ENCODE results near the gene ATP2A1.
"Not testable (repeated sequence)": the region's sequence is repeated elsewhere in the genome, so short reads cannot be mapped to it uniquely, and the experiment has no call there.

The ATP2A1 gene

GRCh38 chr16:28859326-28859725, 19.0 kb upstream of the ATP2A1 start:
- DNase-seq (ENCODE audit: low read depth, low spot score): no peak

DNA sequence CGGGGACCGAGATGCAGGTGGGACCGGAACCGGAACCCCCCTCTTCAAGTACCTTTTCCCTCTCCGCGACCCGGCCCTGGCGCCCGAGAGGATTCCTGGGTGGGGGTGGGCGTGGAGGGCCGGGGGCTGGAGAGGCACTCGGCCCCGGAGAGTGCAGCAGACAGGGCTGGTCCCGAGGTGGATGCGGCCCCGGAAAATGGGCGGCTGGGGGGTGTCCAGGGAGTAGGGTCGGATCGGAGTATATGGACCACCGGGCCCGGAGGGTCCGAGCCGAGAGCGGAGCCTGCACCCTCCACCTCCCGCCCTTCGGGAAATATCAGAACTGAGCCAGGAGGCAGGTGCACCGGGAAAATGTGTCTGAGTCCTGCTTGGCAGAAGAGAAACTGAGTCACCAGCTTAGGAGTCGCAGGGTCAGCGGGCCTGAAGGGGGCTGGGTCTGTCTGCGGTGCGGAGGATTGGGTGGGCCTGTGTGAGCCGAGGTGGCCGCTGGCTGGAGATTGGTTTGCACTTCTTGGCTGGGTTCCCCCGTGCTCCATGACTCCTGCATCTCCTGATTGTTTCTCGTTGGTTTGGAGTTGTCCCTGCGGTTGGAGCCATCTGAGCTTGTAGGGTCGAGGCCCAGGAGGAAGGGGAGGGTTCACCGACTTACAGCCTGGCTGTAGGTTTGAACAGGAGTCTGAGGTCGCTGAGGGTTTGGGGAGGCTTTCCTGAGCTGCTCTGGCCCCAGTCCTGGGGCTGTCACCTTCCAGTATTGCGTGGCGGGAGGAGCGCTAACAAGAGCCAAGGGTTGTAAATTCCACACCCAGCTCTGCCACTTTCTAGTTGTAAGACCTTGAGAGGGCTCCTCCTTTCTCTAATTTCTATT, 14.1 kb upstream of the ATP2A1 start:
- no peak for DNase-seq (ENCODE audit: low read depth, low spot score)

- no peak for DNase-seq (ENCODE audit: low read depth, low spot score)
Observed at GRCh38 chr16:28865001-28865688, 13.1 kb upstream of the ATP2A1 start.

GRCh38 chr16:28865722-28866453, 12.4 kb upstream of the ATP2A1 start:
- DNase-seq (ENCODE audit: low read depth, low spot score): no peak

DNA sequence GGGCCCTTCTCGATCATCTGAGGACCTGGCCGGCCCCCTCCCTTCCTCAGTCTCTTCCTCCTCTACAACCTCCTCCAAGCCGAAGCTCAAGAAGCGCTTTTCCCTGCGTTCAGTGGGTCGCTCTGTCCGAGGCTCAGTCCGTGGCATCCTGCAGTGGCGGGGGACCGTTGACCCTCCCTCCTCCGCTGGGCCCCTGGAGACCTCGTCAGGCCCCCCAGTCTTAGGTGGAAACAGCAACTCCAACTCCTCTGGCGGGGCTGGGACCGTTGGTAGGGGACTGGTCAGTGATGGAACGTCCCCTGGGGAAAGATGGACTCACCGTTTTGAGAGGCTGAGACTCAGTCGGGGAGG, 11.9 kb upstream of the ATP2A1 start:
- DNase-seq (ENCODE audit: low read depth, low spot score): no peak

DNA sequence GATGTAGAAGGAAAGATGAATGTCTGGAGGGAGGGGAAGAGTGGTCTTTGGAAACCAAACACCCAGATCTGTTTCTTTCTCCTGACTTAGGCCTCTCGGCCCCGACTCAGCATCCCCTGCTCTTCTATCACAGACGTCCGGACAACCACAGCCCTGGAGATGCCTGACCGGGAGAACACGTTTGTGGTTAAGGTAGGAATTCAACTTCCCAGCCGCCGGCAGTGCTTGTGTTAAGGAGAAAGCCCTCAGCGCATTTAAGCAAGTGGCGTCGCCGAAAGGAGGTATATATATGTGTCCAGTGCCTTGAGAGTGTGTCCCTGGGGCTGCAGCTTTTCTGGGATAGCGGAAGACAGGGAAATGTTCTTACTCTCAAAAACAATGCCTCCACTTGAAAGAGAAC, 11.0 kb upstream of the ATP2A1 start:
- no peak for DNase-seq (ENCODE audit: low read depth, low spot score)

DNA sequence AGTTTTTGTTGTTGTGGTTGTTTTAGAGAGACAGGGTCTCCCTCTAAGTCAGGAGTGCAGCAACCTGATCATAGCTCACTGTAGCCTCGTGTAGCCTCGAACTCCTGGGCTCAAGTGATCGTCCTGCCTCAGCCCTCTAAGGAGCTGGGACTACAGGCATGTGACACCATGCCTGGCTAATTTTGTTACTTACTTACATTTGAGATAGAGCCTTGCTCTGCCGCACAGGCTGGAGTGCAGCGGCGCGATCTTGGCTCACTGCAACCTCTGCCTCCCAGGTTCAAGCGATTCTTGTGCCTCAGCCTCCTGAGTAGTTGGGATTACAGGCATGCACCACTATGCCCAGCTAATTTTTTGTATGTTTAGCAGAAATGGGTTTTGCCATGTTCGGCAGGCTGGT, 10.6 kb upstream of the ATP2A1 start:
- not testable (repeated sequence) for DNase-seq (ENCODE audit: low read depth, low spot score)

DNA sequence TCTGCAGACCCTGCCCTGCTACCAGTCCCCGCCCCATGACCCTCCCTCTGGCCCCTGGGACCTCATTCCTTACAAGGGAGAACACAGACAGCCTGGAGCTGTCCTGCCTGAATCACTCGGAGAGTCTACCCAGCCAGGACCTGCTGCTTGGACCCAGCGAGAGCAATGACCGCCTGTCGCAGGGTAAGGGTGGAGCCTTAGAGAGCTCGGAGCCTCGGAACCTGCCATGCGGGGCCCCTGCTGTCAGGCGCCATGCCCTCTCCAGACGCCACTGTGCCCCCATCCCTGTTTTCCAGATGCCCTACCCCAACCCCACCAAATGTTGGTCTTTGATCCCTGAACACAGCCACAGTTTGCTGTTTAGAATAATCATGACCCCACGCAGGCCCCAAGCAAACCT, 9.1 kb upstream of the ATP2A1 start:
- DNase-seq (ENCODE audit: low read depth, low spot score): no peak

GRCh38 chr16:28872952-28873351, 5.3 kb upstream of the ATP2A1 start:
- no peak for DNase-seq (ENCODE audit: low read depth, low spot score)

DNA sequence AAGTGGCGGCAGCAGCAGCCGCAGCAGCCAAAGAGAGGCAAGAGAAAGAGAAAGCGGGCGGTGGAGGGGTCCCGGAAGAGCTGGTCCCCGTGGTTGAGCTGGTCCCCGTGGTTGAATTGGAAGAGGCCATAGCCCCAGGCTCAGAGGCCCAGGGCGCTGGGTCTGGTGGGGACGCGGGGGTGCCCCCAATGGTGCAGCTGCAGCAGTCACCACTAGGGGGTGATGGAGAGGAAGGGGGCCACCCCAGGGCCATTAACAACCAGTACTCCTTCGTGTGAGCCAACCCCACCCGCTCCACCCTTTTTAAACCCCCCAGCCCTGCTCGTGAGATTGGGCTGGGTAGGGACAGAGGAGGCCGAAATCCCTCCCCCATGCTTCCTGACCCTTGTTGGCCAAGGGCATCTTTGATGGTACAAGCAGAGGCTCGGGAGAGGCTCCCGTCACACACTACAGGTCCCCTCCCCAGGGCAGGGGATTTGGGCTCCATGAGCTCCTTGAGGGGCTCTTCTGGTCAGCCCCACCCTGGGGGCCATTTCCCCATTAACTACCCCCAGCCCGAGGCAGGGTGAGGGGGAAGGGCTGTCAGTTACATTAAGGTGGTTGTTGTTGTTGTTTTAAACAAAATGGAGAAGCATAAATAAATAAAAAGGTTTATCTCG, 4.6 kb upstream of the ATP2A1 start:
- DNase-seq (ENCODE audit: low read depth, low spot score): no peak

DNA sequence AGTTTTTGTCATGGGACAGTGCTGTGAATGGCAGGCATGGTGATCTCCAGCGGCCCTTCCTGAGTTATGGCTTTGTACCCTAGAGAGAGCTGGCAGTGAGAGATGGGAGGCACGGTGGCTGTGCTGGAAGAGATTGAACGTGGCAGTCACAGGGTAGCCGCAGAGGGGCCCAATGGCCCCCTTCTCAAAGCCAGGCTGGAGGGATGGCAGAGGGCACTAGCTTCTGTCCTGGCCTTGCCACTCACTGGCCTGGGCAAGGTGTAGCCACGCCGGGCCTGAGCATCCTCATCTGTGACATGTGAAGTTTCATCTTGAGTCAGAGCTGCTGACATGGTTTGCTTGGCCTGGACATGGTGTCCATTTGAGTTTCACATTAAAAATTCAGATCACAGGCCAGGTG, 3.9 kb upstream of the ATP2A1 start:
- no peak for DNase-seq (ENCODE audit: low read depth, low spot score)

DNA sequence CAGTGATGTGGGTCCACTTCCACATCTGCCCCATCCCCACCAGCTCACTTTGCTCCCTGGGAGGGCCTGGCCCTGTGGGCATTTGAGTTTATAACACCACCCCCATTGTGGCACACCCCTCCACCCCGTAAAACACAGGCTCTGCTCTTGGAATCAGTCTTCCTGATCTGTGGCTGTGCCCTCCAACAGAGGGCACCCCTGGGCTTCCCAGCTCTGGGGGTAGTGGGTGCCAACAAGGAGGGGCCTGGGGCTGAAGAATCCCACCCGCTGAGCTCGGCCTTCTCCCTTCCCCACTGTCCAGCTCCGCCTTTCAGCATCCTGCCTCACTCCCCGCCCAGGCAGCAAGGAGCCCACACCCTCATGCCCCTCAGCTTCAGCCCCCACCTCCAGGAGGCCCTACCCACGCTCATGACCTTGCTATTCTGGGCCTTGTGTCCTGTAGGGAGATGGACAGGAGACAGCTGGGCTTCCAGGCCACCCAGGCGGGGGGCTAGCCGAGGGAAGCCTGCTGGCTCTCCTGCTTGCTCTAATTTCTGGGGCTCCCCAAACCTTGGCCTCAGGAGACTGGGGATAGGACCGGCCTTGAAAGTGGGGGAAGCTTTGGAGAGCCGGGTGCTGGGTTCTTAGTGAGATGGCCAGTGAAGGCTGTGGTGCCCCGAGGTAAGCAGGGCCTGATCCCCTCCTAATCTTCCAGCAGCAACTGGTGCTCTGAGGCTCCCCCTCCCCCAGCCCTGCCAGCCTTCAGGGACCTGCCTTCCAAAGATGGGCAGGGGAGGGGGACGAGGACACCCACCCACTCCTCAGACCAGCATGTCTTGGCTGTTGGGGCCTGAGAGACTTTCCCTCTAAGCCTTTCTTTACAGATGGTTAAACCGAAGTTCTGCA, 2.9 kb upstream of the ATP2A1 start:
- DNase-seq (ENCODE audit: low read depth, low spot score): no peak

DNA sequence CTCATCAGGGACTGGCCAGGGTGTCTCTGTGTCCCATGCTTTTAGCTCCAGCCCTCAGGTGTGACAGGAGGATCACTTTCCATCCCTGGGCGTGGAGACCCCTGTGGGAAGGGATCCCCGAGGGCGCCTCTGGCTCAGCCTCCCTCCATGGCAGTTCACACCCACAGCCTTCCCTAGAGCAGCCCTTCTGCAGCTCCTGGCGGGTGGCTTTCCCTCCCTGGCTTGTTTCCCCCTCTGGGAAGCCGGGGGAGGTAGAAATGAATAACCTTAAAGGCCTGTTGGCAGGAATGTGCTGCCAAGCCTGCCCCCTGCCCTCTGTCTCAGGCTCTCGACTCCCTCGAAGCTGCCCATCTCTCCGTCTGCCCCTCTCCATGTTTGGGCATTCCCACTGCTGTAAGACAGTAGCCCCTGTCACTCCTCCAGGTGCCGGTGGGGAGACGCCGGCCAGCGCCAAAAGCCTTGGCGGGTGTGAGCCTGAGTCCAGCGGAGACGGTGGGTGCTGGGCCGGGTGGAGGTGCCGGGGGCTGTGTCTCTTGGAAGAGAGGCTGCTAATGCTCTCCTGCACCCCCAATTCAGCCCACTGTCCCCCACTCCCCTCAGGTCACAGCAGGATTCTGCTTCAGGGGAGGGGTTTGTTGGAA, 2.1 kb upstream of the ATP2A1 start:
- DNase-seq (ENCODE audit: low read depth, low spot score): no peak

- no peak for DNase-seq (ENCODE audit: low read depth, low spot score)
Observed at GRCh38 chr16:28876973-28877654, 1.2 kb upstream of the ATP2A1 start.

DNA sequence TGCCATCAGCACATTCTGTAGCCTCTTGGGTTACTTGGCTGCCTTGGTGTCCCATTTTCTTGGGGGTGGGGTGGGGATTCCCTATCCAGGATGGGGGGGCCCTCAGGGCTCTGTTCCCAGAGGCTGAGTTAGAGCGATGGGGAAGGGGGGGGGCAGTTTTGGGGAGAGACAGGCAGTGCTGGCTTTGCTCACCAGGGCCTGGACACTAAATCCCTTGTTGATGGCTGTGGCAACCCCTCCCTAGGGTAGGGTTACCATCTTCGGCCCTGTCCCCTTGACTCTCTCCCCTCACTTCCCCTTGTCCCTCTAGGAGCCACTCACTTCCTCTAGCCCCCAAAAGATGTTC, 660 bp upstream of the ATP2A1 start:
- DNase-seq (ENCODE audit: low read depth, low spot score): no peak

DNA sequence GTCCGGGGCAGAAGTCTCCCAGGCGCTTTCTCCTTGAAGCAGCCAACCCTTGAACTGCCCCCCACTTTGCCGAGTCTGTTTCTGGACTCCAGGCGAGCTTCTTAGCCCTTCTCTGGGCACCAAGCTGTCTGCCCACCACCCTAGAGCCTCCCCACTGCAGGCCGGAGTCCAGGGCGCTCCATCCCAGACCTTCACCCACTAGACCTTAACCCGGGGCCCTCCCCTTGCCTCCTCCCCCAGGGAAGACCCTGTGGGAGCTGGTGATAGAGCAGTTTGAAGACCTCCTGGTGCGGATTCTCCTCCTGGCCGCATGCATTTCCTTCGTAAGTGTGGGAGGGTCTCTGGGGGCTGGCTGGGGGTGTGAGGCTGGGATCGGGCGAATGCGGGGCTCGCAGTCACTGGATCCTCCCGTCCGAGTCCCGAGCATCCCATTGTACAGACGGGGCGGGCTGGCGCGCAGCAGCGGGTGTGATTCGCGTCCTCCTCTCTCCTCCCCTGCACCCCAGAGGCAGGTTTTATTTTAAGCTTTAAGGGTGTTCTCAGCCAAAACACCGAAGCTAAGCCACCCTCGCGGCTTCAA, 1.1 kb downstream of the ATP2A1 start:
- DNase-seq (ENCODE audit: low read depth, low spot score): no peak

DNA sequence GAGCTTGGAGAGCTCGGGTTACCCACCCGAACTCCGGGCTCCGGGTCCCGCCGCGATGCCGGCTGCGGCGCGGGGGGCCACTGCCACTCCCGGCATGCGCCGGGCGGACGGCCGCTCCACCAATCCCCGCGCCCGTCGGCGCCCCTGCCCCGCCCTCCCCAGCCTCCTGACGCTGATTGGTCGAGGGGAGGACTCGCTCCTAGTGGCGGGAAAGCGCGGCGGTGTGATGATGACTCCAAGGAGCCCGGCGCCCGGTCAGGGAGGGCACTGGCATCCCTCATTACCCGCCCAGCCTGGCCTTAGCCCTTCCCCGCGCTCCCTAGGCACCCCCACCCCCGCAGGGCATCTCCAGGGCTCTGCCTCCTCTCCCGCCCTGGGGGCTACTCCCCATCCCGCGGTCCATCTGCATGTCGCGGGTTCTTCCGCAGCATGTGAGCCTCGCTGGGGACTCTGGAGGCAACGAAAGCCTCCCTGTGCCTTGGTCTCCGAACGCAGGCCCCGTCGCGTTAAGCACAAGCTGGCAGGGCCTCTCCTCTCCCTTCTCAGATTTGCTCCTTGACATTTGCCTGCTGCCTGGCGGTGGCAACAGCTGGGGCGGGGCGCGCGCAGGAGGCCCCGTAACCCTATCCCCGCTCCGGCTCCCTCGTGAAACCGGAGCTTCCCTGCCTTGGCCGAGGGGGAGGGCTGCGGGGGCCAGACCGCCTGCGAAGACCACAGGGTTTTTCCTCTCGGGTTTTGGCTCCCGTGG, 1.7 kb downstream of the ATP2A1 start:
- peak; percentile 51 for DNase-seq (ENCODE audit: low read depth, low spot score)

DNA sequence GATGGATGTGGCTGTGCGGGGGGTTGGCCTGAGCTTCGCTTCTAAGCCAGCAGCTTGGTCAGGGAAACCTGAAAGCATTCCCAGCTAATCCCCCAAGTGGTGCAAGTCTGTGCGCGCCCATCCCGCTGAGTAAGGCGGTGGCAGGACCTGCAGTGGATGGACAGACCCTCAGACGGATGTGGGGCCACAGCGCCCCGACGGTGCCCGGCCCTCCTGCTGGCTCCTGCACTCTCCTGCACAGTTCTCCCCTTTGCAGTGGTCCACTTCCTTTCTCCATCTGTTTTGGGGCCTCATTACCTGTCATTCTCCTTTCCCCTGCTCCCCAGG, 2.3 kb downstream of the ATP2A1 start:
- DNase-seq (ENCODE audit: low read depth, low spot score): no peak

- no peak for DNase-seq (ENCODE audit: low read depth, low spot score)
Observed at GRCh38 chr16:28880955-28881354, 2.7 kb downstream of the ATP2A1 start.

All from brain pericyte (primary cell).